MCF 10A (cell line): ENCODE data around the gene NBEAL2. TPM values are rescaled to one million over a fixed set of nuclear protein-coding genes. Genes with fewer than 3 reads are reported as not detected.

Experiments
- BruUV-seq: library from RNA; stranded (reverse); fragments of 400-500 nt; replicated peaks from 2 replicates; lab custom pipeline; 2021; lab: Mats Ljungman, UMichigan
- CTCF ChIA-PET: fragments of 300-600 bp; sonication (Branson Sonifier 250); formaldehyde crosslinking; extraction: SDS; loops from one replicate; lab custom pipeline; 2021; ENCODE audit warnings: antibody characterized with exemption, inconsistent platforms; lab: Yijun Ruan, JAX
- POLR2A ChIA-PET: fragments of 300-600, 350-650 bp; sonication (Branson Sonifier 250); formaldehyde crosslinking; extraction: SDS; loops from one replicate; lab custom pipeline; 2020; ENCODE audit warnings: antibody characterized with exemption, inconsistent platforms; lab: Yijun Ruan, JAX
- DNase-seq: peaks from one replicate; pipeline ENCODE4 v3.0.0-alpha.2; 2018; ENCODE audit not compliant: unreplicated experiment
- H3K27ac Mint-ChIP-seq: one replicate; pipeline ENCODE4 v1.8.0; 2022; ENCODE audit warnings: mild to moderate bottlenecking, low read depth, mixed read lengths; ENCODE audit not compliant: unreplicated experiment
- H3K27me3 Mint-ChIP-seq: one replicate; pipeline ENCODE4 v1.8.0; 2022; ENCODE audit warnings: mixed read lengths; ENCODE audit not compliant: insufficient read depth, unreplicated experiment
- H3K36me3 Mint-ChIP-seq: one replicate; pipeline ENCODE4 v1.8.0; 2022; ENCODE audit warnings: mild to moderate bottlenecking, moderate library complexity, mixed read lengths; ENCODE audit not compliant: insufficient read depth, unreplicated experiment
- H3K4me1 Mint-ChIP-seq: one replicate; pipeline ENCODE4 v1.8.0; 2022; ENCODE audit warnings: mixed read lengths; ENCODE audit not compliant: insufficient read depth, unreplicated experiment
- H3K4me3 Mint-ChIP-seq: one replicate; pipeline ENCODE4 v1.8.0; 2022; ENCODE audit warnings: mild to moderate bottlenecking, moderate library complexity, mixed read lengths; ENCODE audit not compliant: unreplicated experiment
- H3K9me3 Mint-ChIP-seq: one replicate; pipeline ENCODE4 v1.8.0; 2022; ENCODE audit warnings: mixed read lengths; ENCODE audit not compliant: unreplicated experiment
- CTCF ChIP-seq: fragments of 200-600 bp; IDR thresholded peaks from one replicate; pipeline ENCODE4 v1.8.0; 2022; ENCODE audit warnings: antibody characterized with exemption, mild to moderate bottlenecking; ENCODE audit not compliant: unreplicated experiment
- intact Hi-C: fragments of 100-400 bp; cut with micrococcal nuclease; formaldehyde crosslinking; loops from 2 replicates; pipeline ENCODE4 v1.14.1; 2022
- total RNA-seq: library from RNA; stranded (reverse); gene quantifications from 2 replicates; pipeline ENCODE4 v1.2.3, GENCODE V29; 2022

NBEAL2 gene
- total RNA-seq, 1 experiment from 2014 or later, result 14.2 TPM

GRCh38 chr3:46953234-46954010 is 26.0 kb upstream of the NBEAL2 start:
- no peak overlapping the region for H3K4me3 Mint-ChIP-seq
- DNase-seq, result no peak
- TF ChIP-seq CTCF, result no peak
- H3K4me1 Mint-ChIP-seq, result peaks cover 28% of the 10 kb centered on the region
- H3K9me3 Mint-ChIP-seq, result no peaks in the 10 kb centered on the region
- H3K27me3 Mint-ChIP-seq, result no peaks in the 10 kb centered on the region
- intact Hi-C loops, result no loop called here
- H3K36me3 Mint-ChIP-seq, result peaks cover 9% of the 10 kb centered on the region
- ChIA-PET POLR2A (no interaction called here), CTCF (no interaction called here)
- H3K27ac Mint-ChIP-seq, result no peak overlapping the region
- no TSS peak for BruUV-seq

GRCh38 chr3:46954178-46954577 is 25.3 kb upstream of the NBEAL2 start:
- no peaks in the 10 kb centered on the region for H3K9me3 Mint-ChIP-seq
- H3K27me3 Mint-ChIP-seq, result no peaks in the 10 kb centered on the region
- intact Hi-C loops, result no loop called here
- peaks cover 20% of the 10 kb centered on the region for H3K4me1 Mint-ChIP-seq
- H3K27ac Mint-ChIP-seq, result no peak overlapping the region
- BruUV-seq, result no TSS peak
- H3K36me3 Mint-ChIP-seq, result peaks cover 9% of the 10 kb centered on the region
- no peak for TF ChIP-seq CTCF
- H3K4me3 Mint-ChIP-seq, result no peak overlapping the region
- CTCF ChIA-PET, result interaction anchor here (0.6 to 0.9 kb wide), 2 partner anchors 19 to 291 kb away, joined by 3 read pairs; no protein-coding TSS in a partner anchor
- POLR2A ChIA-PET, result no interaction called here
- DNase-seq, result no peak

- intact Hi-C loops, result no loop called here
- DNase-seq, result no peak
- no peaks in the 10 kb centered on the region for H3K9me3 Mint-ChIP-seq
- ChIA-PET CTCF (no interaction called here), POLR2A (no interaction called here)
- peaks cover 9% of the 10 kb centered on the region for H3K36me3 Mint-ChIP-seq
- H3K27ac Mint-ChIP-seq, result no peak overlapping the region
- BruUV-seq, result no TSS peak
- no peak overlapping the region for H3K4me3 Mint-ChIP-seq
- H3K4me1 Mint-ChIP-seq, result peaks cover 28% of the 10 kb centered on the region
- H3K27me3 Mint-ChIP-seq, result no peaks in the 10 kb centered on the region
- TF ChIP-seq CTCF, result no peak
Observed at GRCh38 chr3:46955157-46955556, 24.3 kb upstream of the NBEAL2 start.

GRCh38 chr3:46955801-46956259 is 23.6 kb upstream of the NBEAL2 start:
- CTCF ChIA-PET, result no interaction called here
- Mint-ChIP-seq H3K4me3 (no peak overlapping the region), H3K27ac (no peak overlapping the region), H3K4me1 (peaks cover 34% of the 10 kb centered on the region), H3K27me3 (no peaks in the 10 kb centered on the region), H3K9me3 (no peaks in the 10 kb centered on the region), H3K36me3 (peaks cover 9% of the 10 kb centered on the region)
- POLR2A ChIA-PET, result interaction anchor here (0.6 kb wide), 1 partner anchor 14 kb away, joined by 3 read pairs; no protein-coding TSS in a partner anchor
- DNase-seq, result no peak
- no TSS peak for BruUV-seq
- intact Hi-C loops, result no loop called here
- TF ChIP-seq CTCF, result no peak
